OCI-LY1 (cell line): ENCODE measurements around the gene GKN1.

Experiments used
- H2AFZ ChIP-seq: fragments of 200-600 bp; sonication (generic), shearing (Covaris generic); 2 replicates; pipeline ENCODE4 v1.6.0; 2014; ENCODE audit warnings: antibody characterized with exemption, mild to moderate bottlenecking, low read length
- H3F3A ChIP-seq: fragments of 200-600 bp; sonication (generic), shearing (Covaris generic); 2 replicates; pipeline ENCODE4 v1.6.0; 2014; ENCODE audit warnings: mild to moderate bottlenecking, antibody characterized with exemption, low read length, moderate library complexity; ENCODE audit not compliant: insufficient read depth
- H3K27ac ChIP-seq: fragments of 200-600 bp; sonication (generic); 2 replicates; pipeline ENCODE4 v1.5.1; 2014; ENCODE audit warnings: low read length, mixed run types, mild to moderate bottlenecking, low read depth; ENCODE audit not compliant: poor library complexity, severe bottlenecking
- H3K27me3 ChIP-seq: fragments of 200-600 bp; sonication (generic); 2 replicates; pipeline ENCODE4 v1.6.0; 2014; ENCODE audit warnings: antibody characterized with exemption, mild to moderate bottlenecking, low read length, moderate library complexity; ENCODE audit not compliant: insufficient read depth
- H3K36me3 ChIP-seq: fragments of 200-600 bp; sonication (generic); 2 replicates; pipeline ENCODE4 v1.6.1; 2014; ENCODE audit warnings: mild to moderate bottlenecking, antibody characterized with exemption, low read length, moderate library complexity, mixed read lengths; ENCODE audit not compliant: insufficient read depth
- H3K4me1 ChIP-seq: fragments of 200-600 bp; sonication (generic); 2 replicates; pipeline ENCODE4 v1.5.1; 2014; ENCODE audit warnings: mild to moderate bottlenecking, low read length, moderate library complexity; ENCODE audit not compliant: insufficient read depth, severe bottlenecking
- H3K4me2 ChIP-seq: fragments of 200-600 bp; sonication (generic), shearing (Covaris generic); 2 replicates; pipeline ENCODE4 v1.6.1; 2014; ENCODE audit warnings: low read length
- H3K4me3 ChIP-seq: fragments of 200-600 bp; sonication (generic); 2 replicates; pipeline ENCODE4 v1.5.1; 2014; ENCODE audit warnings: low read length, low read depth, mild to moderate bottlenecking, mixed read lengths; ENCODE audit not compliant: poor library complexity, severe bottlenecking
- H3K79me2 ChIP-seq: fragments of 200-600 bp; shearing (Covaris generic); 2 replicates; pipeline ENCODE4 v1.6.1; 2016; ENCODE audit warnings: mixed run types, low read length, mixed read lengths; ENCODE audit not compliant: insufficient read depth
- H3K9ac ChIP-seq: fragments of 200-600 bp; sonication (generic), shearing (Covaris generic); 2 replicates; pipeline ENCODE4 v1.6.1; 2014; ENCODE audit warnings: mild to moderate bottlenecking, low read length, mixed read lengths
- H3K9me2 ChIP-seq: fragments of 200-600 bp; sonication (generic), shearing (Covaris generic); 2 replicates; pipeline ENCODE4 v1.6.1; 2014; ENCODE audit warnings: low read depth, mild to moderate bottlenecking, low read length, mixed read lengths
- H3K9me3 ChIP-seq: fragments of 200-600 bp; shearing (Covaris generic); 2 replicates; pipeline ENCODE4 v1.6.1; 2014; ENCODE audit warnings: low read length, mixed read lengths
- H4K20me1 ChIP-seq: fragments of 200-600 bp; sonication (generic), shearing (Covaris generic); 2 replicates; pipeline ENCODE4 v1.6.0; 2016; ENCODE audit warnings: mild to moderate bottlenecking, low read length; ENCODE audit not compliant: insufficient read depth
- CTCF ChIP-seq: fragments of 200-600 bp; sonication (generic), shearing (Covaris generic); IDR thresholded peaks from 2 replicates; pipeline ENCODE4 v1.5.1; 2017; ENCODE audit warnings: mild to moderate bottlenecking, antibody characterized with exemption, low read length, moderate library complexity, mixed read lengths
- EZH2 ChIP-seq: fragments of 200-600 bp; sonication (generic), shearing (Covaris generic); IDR thresholded peaks from 2 replicates; pipeline ENCODE4 v1.8.0; 2017; ENCODE audit warnings: borderline replicate concordance, mixed run types, mild to moderate bottlenecking, antibody characterized with exemption, low read length, moderate library complexity, mixed read lengths

GKN1 gene

GRCh38 chr2:69017080-69017479 lies 42.6 kb downstream of the GKN1 start:
- H3K79me2 ChIP-seq, result no peaks in the 10 kb centered on the region
- H3K36me3 ChIP-seq, result no peaks in the 10 kb centered on the region
- H4K20me1 ChIP-seq, result no peaks in the 10 kb centered on the region
- H3K9ac ChIP-seq, result no peak overlapping the region
- H3K9me3 ChIP-seq, result no peaks in the 10 kb centered on the region
- H3K4me2 ChIP-seq, result no peak overlapping the region
- H3F3A ChIP-seq, result no peaks in the 10 kb centered on the region
- H3K9me2 ChIP-seq, result no peaks in the 10 kb centered on the region
- H3K4me3 ChIP-seq, result no peak overlapping the region
- H3K4me1 ChIP-seq, result no peaks in the 10 kb centered on the region
- H3K27me3 ChIP-seq, result peaks cover 5% of the 10 kb centered on the region; the same call in 1 of the 2 replicates
- H2AFZ ChIP-seq, result no peak overlapping the region
- TF ChIP-seq EZH2, result no peak
- TF ChIP-seq CTCF, result no peak
- no peak overlapping the region for H3K27ac ChIP-seq

GRCh38 chr2:69017835-69018234 lies 43.4 kb downstream of the GKN1 start:
- Histone ChIP-seq H3F3A (no peaks in the 10 kb centered on the region), H2AFZ (no peak overlapping the region), H3K9ac (no peak overlapping the region), H3K36me3 (no peaks in the 10 kb centered on the region), H3K27ac (no peak overlapping the region), H3K4me2 (no peak overlapping the region), H3K4me3 (no peak overlapping the region), H3K9me2 (no peaks in the 10 kb centered on the region), H3K9me3 (no peaks in the 10 kb centered on the region), H4K20me1 (no peaks in the 10 kb centered on the region), H3K27me3 (no peaks in the 10 kb centered on the region), H3K4me1 (no peaks in the 10 kb centered on the region), H3K79me2 (no peaks in the 10 kb centered on the region)
- TF ChIP-seq EZH2, result no peak
- TF ChIP-seq CTCF, result no peak

DNA sequence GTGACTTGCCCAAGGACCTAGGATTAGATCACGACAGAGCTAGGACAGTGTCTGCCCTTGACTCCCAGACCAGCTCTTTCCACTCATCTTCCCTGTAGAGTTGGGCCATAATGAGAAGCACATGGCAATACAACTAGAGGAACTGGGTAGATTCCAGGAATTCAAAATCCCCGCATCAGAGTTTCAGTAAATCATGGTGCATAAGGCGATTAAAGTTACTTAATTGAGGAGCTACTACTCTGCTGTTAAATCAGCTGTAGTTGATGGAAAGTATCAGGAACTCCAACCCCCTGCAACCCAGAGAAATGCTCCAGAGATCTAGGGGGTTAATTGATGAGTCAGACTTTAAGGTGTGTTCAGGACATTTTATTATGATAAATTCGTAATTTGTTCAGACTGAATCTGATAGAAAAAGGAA lies 44.3 kb downstream of the GKN1 start:
- Histone ChIP-seq H3K27me3 (no peaks in the 10 kb centered on the region), H3K4me3 (no peak overlapping the region), H3K9me2 (no peaks in the 10 kb centered on the region), H3K4me2 (no peak overlapping the region), H3K9ac (no peak overlapping the region), H3F3A (no peaks in the 10 kb centered on the region), H3K9me3 (no peaks in the 10 kb centered on the region), H3K4me1 (no peaks in the 10 kb centered on the region), H3K79me2 (no peaks in the 10 kb centered on the region), H2AFZ (no peak overlapping the region), H4K20me1 (no peaks in the 10 kb centered on the region), H3K36me3 (no peaks in the 10 kb centered on the region), H3K27ac (no peak overlapping the region)
- TF ChIP-seq CTCF, result no peak
- TF ChIP-seq EZH2, result no peak
